GM21723 (cell line): Measurements from ENCODE around the gene HNRNPA0.

Experiments
- ATAC-seq: cut with Tn5 transposase; IDR thresholded peaks from one replicate; pipeline ENCODE4 v1.9.1; 2021; ENCODE audit warnings: mild to moderate bottlenecking, moderate library complexity; ENCODE audit not compliant: unreplicated experiment

Gene HNRNPA0

GRCh38 chr5:137754961-137755762 is 999 bp upstream of the HNRNPA0 start:
- peak; percentile 24 for ATAC-seq

- peak; percentile 22 for ATAC-seq
These were observed 424 bp downstream of the HNRNPA0 start for GRCh38 chr5:137753691-137754187.

- no peak for ATAC-seq
These were observed 1.1 kb downstream of the HNRNPA0 start for GRCh38 chr5:137752905-137753690.

- ATAC-seq, result no peak
These were observed 2.2 kb downstream of the HNRNPA0 start for GRCh38 chr5:137751869-137752491.

- ATAC-seq, result no peak
These were observed 3.7 kb downstream of the HNRNPA0 start for GRCh38 chr5:137750436-137750835.

- ATAC-seq, result no peak
These were observed 6.3 kb downstream of the HNRNPA0 start for GRCh38 chr5:137747848-137748247.

GRCh38 chr5:137743031-137743640 is 11.0 kb downstream of the HNRNPA0 start:
- peak; percentile 69 for ATAC-seq

- no peak for ATAC-seq
These were observed 12.4 kb downstream of the HNRNPA0 start for GRCh38 chr5:137741718-137742117.

GRCh38 chr5:137739737-137740136 is 14.4 kb downstream of the HNRNPA0 start:
- no peak for ATAC-seq

GRCh38 chr5:137738947-137739346 is 15.2 kb downstream of the HNRNPA0 start:
- no peak for ATAC-seq

- ATAC-seq, result no peak
These were observed 16.6 kb downstream of the HNRNPA0 start for GRCh38 chr5:137737349-137738131.

- no peak for ATAC-seq
These were observed 17.7 kb downstream of the HNRNPA0 start for GRCh38 chr5:137736496-137736895.

GRCh38 chr5:137735555-137736284 is 18.4 kb downstream of the HNRNPA0 start, which contains the start of gene KLHL3:
KLHL3 (minus strand) TSS chr5:137736089; CDS start chr5:137735646, 443 bp downstream.
- peak; percentile 46 for ATAC-seq

- peak; percentile 28 for ATAC-seq
These were observed 19.1 kb downstream of the HNRNPA0 start for GRCh38 chr5:137734962-137735554.

- ATAC-seq, result no peak
These were observed 19.8 kb downstream of the HNRNPA0 start for GRCh38 chr5:137734331-137734730.

- ATAC-seq, result no peak
These were observed 20.2 kb downstream of the HNRNPA0 start for GRCh38 chr5:137733922-137734321.

GRCh38 chr5:137733006-137733405 is 21.2 kb downstream of the HNRNPA0 start:
- ATAC-seq, result no peak

- no peak for ATAC-seq
These were observed 23.0 kb downstream of the HNRNPA0 start for GRCh38 chr5:137731176-137731575.

- no peak for ATAC-seq
These were observed 23.8 kb downstream of the HNRNPA0 start for GRCh38 chr5:137730336-137730735.
